A204.1 (cell line): ENCODE data around the gene ADGRL1.
"Not testable (repeated sequence)": the region's sequence is repeated elsewhere in the genome, so short reads cannot be mapped to it uniquely, and the experiment has no call there.

Source experiments
- FAIRE-seq: peaks from 2 replicates; lab custom pipeline; 2012; peaks lifted over from hg19 to GRCh38; lab: Jason Lieb, UNC

Gene ADGRL1

GRCh38 chr19:14218620-14219330, 12.8 kb upstream of the ADGRL1 start:
- no peak for FAIRE-seq

- not testable (repeated sequence) for FAIRE-seq
These were observed 11.9 kb upstream of the ADGRL1 start for GRCh38 chr19:14217886-14218285.

DNA sequence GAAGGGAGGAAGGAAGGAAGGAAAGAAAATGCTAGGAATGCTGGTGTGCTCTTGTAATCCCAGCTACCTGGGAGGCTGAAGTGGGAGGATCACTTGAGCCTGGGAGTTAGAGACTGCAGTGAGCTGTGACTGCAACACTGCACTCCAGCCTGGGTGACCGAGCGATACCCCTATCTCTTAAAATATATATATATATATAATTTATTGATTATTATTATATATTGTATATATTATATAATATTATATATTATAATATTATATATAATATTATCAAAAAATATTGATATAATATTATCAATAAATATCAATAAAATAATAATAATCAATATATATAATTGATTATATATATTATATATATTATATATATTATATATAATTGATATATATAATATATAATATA, 8.6 kb upstream of the ADGRL1 start:
- FAIRE-seq, result peak; percentile 99

GRCh38 chr19:14210182-14210581, 4.2 kb upstream of the ADGRL1 start:
- FAIRE-seq, result not testable (repeated sequence)

GRCh38 chr19:14209401-14209800, 3.4 kb upstream of the ADGRL1 start:
- FAIRE-seq, result not testable (repeated sequence)

- FAIRE-seq, result not testable (repeated sequence)
These were observed 2.5 kb upstream of the ADGRL1 start for GRCh38 chr19:14208496-14208895.

GRCh38 chr19:14207796-14208195, 1.8 kb upstream of the ADGRL1 start:
- not testable (repeated sequence) for FAIRE-seq

DNA sequence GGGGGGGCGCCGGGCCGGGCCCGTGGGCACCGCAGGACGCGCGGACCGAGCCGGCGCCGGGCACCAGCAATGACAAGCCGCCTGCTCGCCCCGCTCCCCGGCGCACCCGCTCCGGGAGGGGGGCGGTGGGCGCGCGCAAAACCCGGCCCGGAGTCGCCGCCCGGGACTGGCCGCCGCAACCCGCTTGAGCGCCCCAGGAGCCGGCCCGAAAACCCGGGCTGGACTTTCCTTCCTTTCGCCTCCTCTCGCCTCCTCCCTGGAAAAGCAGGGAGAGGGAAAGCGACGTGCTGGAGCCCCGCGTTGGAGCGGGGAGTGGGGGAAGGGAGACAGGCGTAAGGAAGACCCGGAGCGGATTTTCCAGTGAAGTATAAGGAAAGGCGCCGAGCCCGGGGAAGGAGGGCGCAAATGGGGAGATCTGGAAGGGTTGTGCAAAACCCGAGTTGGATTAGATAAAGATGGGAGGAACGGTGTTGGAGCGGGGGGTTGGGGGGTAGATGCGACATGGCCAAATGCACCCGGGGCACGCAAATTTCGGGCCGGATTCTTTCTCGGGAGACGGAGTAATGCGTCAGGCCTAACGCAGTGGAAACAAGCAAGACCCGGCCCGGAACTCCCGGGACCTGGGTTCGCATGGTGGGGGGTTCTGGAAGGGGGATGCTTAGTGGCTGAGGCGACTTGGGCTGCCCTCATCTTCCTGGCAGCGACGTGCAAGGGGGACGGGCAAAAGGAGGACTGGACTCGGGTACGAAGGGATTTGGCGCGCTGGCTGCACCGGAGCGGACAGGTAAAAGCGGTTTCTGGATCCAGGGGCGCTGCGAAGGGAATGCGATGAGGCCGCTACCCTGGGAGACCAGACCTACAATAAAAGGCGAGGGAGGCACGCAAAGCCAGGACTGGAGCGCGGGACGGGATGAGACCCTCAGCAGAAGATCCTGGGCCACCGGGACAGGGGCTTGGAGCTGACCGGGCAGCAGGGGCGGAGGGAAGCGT, 1.1 kb upstream of the ADGRL1 start:
- FAIRE-seq, result peak; percentile 81

DNA sequence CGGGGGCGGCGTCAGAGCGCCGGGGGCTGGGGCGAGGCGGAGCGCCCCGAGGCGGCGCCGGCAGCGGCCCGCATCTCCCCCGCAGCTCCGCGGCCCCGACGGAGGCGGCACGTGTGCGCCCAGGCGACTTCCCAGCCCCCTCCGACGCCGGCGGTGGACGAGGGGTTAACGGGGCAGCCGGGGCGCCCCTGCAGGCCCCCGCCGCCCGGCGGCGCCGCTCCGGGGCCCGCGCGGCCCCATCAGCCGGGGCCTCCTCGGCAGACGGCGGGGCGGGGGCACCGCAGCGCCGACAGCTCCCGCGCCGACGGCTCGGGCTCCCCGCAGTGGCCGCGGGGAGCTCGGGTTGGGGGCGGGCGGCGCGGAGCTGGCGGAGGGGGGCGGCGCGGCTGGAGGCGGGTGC, 339 bp upstream of the ADGRL1 start:
- not testable (repeated sequence) for FAIRE-seq

GRCh38 chr19:14204676-14205451, 1.1 kb downstream of the ADGRL1 start:
- not testable (repeated sequence) for FAIRE-seq

DNA sequence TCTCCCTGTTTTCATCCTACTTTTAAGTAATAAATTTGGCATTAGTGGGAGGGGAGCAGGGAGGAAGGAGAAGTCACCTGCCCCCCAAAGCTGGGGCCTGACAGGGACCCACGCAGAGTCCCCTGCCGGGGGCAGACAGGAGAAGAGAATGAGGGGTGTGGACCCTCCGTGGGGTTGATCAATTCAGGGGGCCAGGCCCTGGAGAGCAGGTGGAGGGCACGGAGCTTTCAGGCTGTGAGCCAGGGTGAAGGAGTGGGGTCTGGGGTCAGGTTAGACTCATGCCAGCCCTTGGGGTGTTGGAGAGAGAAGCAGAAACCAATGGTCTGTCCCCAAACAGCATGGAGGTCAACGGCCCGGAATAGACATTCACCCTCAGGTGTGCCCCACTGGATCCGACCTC, 1.8 kb downstream of the ADGRL1 start:
- not testable (repeated sequence) for FAIRE-seq

GRCh38 chr19:14203788-14204187, 2.2 kb downstream of the ADGRL1 start:
- not testable (repeated sequence) for FAIRE-seq

DNA sequence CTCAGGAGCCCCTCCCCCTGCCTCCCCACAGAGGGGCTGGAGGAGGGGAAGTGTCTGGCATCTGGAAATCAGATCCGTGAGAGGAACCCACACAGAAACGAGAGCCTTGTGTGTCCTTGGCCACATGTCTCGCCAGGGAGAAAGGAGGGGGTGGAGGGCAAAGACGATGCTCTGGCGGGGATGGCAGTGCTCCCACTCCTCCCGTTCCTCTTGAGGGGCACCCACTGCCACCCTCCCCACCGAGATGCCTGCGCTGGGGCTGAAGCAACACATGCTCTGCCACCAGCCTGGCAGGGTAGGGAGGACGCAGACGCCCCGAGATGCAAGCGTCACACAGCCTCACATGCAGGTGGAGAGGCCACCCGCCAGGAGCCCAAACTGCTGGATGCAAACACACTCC, 2.8 kb downstream of the ADGRL1 start:
- FAIRE-seq, result no peak

- not testable (repeated sequence) for FAIRE-seq
These were observed 4.5 kb downstream of the ADGRL1 start for GRCh38 chr19:14201481-14201880.

- FAIRE-seq, result not testable (repeated sequence)
These were observed 5.7 kb downstream of the ADGRL1 start for GRCh38 chr19:14200147-14200841.

DNA sequence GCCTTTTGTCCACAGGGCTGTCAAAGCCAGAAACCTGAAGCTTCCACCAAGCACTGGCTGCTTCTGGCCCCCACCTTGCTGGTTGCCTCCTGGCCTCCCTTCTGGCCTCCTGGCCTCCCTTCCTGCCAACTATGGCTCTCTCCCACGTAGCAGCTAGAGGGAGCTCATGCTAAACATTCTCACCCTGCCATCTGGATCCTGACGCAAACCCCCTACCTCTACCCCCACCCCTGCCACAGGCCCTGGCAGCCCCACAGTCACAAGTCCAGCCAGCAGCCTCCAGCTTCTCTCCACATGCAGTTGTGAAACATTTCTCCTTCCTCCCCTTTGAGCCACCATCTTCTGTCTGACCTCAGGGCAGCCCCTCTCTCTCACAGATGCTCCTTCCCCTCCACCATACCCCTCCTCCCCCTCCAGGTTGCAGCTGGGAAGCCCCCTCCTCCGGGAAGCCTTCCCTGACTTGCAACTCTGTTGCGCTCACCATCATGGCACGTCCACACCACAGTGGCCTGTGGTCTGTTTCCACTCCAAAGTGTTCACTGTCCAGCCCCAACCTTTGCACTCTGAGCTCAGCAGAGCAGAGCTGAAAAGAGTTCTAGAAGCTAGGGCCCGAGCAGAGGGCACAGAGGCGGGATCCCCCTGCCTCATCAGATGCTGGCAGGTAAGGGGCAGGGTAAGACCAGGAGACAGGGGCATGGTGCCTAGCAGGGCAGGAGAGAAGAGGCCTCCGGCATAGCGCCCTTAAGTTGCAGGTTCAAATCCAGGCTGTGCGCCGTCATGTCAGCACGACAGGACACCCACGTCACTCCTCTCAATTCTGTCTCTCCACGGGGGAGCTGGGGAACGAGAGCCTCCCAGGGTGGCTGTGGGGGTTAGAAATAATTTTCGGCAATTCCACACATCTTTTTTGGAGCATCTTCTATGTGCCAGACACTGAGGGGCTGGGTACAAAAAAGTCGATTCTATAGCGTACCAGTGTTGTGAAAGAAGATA, 7.3 kb downstream of the ADGRL1 start:
- FAIRE-seq, result no peak

DNA sequence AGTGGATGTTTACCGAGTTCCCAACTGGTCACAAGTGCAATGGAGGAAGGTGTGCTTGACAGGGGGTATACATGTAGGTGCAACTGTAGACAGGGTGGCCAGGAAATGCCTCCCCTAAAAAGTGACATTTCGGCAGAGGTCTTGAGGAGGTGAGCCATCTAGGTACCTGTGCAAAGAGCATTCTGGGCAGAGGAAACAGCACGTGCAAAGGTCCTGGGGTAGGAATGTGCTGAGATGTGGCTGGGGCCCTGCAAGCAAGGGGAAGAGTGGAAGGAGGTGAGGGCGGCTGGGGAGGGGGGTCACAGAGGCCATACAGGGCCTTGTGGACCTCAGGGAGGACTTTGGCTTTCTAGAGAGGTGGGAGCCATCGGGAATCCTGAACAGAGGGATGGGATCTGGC, 8.1 kb downstream of the ADGRL1 start:
- FAIRE-seq, result no peak

- not testable (repeated sequence) for FAIRE-seq
These were observed 8.7 kb downstream of the ADGRL1 start for GRCh38 chr19:14197288-14197687.

DNA sequence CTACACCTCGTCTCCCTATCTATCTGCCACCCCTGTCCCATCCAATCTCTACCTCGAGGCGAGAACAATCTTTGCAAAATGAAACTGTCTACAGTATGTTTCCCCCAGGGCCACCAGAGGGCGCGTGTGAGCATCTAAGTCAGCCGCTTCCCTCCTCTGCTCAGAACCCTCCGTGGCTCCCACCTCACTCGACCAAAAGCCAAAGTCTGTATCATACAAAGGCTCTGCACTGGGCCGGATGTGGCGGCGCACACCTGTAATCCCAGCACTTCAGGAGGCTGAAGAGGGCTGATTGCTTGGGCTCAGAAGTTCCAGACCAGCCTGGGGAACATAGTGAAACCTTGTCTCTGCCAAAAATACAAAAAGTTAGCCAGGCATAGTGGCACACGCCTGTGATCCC, 9.9 kb downstream of the ADGRL1 start:
- FAIRE-seq, result not testable (repeated sequence)

GRCh38 chr19:14195216-14195615, 10.8 kb downstream of the ADGRL1 start:
- not testable (repeated sequence) for FAIRE-seq
